ENCODE data around the gene BRDT.

Gene BRDT

DNA sequence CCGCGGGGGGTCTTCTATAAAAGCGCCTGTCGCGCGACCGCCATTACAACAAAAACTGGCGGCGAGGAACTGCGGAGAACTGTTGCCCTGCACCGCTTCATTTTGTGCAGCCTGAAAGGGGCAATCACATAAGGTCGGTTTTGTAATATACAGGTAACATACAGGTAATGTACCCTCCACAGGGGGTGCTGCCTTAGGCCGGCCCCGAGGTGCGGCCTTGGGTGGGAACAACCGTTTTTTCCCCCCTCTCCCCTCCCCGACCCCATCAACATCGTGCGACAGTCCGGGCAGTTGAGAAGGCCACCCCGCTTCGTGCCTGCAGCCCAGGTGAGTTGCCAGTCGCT, at the start of gene BRDT:
Gene BRDT, plus strand, starts transcription at position 46 of the 344 bp plus-strand sequence. CDS start 13,354 bp downstream, outside the sequence.
- in situ Hi-C loops (cut with HindIII; ENCODE audit: low sequenced_read_pairs) = no loop called here
- H3K4me3 ChIP-seq (ENCODE audit: low read depth, low read length) = no peak within 1 kb of the TSS
- DNase-seq (ENCODE audit: low read depth) = no peak
- TF ChIP-seq, protein P1, sequence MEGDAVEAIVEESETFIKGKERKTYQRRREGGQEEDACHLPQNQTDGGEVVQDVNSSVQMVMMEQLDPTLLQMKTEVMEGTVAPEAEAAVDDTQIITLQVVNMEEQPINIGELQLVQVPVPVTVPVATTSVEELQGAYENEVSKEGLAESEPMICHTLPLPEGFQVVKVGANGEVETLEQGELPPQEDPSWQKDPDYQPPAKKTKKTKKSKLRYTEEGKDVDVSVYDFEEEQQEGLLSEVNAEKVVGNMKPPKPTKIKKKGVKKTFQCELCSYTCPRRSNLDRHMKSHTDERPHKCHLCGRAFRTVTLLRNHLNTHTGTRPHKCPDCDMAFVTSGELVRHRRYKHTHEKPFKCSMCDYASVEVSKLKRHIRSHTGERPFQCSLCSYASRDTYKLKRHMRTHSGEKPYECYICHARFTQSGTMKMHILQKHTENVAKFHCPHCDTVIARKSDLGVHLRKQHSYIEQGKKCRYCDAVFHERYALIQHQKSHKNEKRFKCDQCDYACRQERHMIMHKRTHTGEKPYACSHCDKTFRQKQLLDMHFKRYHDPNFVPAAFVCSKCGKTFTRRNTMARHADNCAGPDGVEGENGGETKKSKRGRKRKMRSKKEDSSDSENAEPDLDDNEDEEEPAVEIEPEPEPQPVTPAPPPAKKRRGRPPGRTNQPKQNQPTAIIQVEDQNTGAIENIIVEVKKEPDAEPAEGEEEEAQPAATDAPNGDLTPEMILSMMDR (IDR thresholded peaks at IDR 0.05; ENCODE audit: low read depth, low read length, missing control alignments) = no peak

DNA sequence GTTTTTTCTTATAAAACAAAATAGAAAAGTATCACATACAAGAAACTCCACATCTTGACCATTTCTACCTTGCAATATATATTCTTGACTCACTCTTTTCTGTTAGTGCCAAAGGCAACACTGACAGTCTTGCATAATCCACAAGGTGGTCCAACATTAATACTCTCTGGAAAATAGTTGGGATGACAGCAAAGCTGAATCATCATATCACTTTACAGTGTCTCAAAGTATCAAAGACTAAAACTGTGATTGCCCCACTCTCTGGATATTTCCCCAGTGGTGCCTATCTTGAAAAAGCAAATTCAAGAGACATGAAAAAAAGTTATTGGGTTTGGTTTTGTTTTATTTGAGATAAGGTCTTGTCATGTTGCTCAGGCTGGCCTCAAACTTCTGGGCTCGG, 48.6 kb upstream of the BRDT start:
- peak; percentile 88 for DNase-seq (ENCODE audit: low read depth)
- TF ChIP-seq, protein P1 (IDR thresholded peaks at IDR 0.05; ENCODE audit: low read depth, low read length, missing control alignments) = no peak
- no peak overlapping the region for H3K4me3 ChIP-seq (ENCODE audit: low read depth, low read length)
- in situ Hi-C loops (cut with HindIII; ENCODE audit: low sequenced_read_pairs) = no loop called here

DNA sequence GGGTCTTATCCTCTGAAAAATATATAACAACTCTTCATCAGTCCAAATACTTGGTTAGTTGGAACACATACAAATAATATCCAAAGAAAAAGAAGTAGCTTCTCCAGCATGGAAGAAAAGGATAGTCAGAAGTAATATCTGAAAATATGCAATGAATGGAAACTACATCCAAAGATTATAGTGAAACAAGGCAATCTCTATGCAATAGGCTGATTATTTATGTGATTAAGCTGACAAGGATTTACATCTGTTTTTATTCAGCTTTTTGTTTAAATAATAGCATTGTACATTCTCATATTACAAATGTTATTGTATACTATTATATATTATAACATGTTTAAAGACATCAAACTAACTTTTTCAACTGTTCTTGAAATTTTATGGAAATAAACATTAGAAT, 48.0 kb upstream of the BRDT start:
- DNase-seq (ENCODE audit: low read depth) = no peak
- in situ Hi-C loops (cut with HindIII; ENCODE audit: low sequenced_read_pairs) = no loop called here
- no peak overlapping the region for H3K4me3 ChIP-seq (ENCODE audit: low read depth, low read length)
- TF ChIP-seq, protein P1 (IDR thresholded peaks at IDR 0.05; ENCODE audit: low read depth, low read length, missing control alignments) = no peak

DNA sequence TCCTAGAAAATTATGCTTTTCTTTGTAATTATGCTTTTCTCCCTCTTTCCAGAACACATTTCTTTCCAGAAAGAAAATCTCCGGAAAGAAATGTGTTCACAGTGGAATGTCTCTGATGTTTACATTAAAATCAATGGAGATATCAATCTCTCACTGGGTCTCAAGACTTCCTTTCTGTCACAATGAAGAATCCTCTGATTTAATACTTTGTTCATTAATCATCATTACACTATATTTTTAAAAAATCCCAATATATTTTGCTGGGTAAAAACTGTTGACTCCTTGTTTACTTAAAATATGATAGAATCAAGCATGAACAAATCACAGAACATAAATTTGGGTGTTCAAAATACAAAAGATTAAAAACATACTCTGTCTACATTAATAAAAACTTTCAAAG, 36.9 kb upstream of the BRDT start:
- DNase-seq (ENCODE audit: low read depth) = no peak
- H3K4me3 ChIP-seq (ENCODE audit: low read depth, low read length) = no peak overlapping the region
- in situ Hi-C loops (cut with HindIII; ENCODE audit: low sequenced_read_pairs) = loop anchor here (10.0 kb wide), 1 partner anchor 397 kb away; no protein-coding TSS in a partner anchor
- TF ChIP-seq, protein P1 (IDR thresholded peaks at IDR 0.05; ENCODE audit: low read depth, low read length, missing control alignments) = no peak

DNA sequence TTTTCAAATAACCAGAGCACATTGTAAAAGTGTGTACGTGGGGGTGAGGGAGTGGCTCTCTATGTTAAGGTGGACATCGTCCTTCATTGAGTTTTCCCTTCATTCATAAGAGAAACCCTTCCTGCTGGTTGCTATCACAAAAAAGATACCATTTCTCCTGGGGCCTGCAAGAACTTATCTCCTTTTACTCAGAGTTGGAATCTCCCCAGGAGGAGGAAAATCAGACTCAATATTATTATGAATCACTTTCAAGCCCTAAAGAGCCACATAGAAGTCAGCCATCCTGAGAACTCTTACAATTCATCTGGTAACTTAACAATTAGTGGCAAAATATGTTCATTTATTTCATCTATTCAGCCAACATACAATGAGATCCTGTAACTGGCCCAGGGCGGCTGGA, 36.2 kb upstream of the BRDT start:
- in situ Hi-C loops (cut with HindIII; ENCODE audit: low sequenced_read_pairs) = loop anchor here (10.0 kb wide), 1 partner anchor 398 kb away; no protein-coding TSS in a partner anchor
- DNase-seq (ENCODE audit: low read depth) = no peak
- H3K4me3 ChIP-seq (ENCODE audit: low read depth, low read length) = no peak overlapping the region
- TF ChIP-seq, protein P1 (IDR thresholded peaks at IDR 0.05; ENCODE audit: low read depth, low read length, missing control alignments) = no peak

DNA sequence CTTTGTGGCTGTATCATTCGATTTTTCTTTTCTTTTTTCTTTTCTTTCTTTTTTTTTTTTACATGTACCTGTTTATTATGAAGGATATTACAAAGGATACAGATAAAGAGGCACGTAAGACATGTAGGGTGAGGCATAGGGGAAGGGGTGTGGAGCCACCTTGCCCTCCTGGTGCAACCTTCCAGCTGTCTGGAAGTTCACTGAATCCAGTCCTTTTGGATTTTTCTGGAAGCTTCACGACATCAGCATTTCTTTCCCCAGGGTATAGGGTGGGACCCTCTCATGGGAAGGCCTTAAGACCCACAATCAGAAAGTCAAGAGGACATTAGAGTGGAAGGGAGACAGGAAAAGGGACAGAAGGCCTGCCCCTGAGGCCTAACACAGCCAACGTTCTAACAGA, 33.2 kb upstream of the BRDT start:
- DNase-seq (ENCODE audit: low read depth) = no peak
- in situ Hi-C loops (cut with HindIII; ENCODE audit: low sequenced_read_pairs) = loop anchor here (10.0 kb wide), 1 partner anchor 401 kb away; no protein-coding TSS in a partner anchor
- TF ChIP-seq, protein P1 (IDR thresholded peaks at IDR 0.05; ENCODE audit: low read depth, low read length, missing control alignments) = no peak
- H3K4me3 ChIP-seq (ENCODE audit: low read depth, low read length) = no peak overlapping the region

All from astrocyte of the cerebellum (primary cell).